ENCODE results near the gene KCNK16.
"Not testable (repeated sequence)": the region's sequence is repeated elsewhere in the genome, so short reads cannot be mapped to it uniquely, and the experiment has no call there.

Gene KCNK16

DNA sequence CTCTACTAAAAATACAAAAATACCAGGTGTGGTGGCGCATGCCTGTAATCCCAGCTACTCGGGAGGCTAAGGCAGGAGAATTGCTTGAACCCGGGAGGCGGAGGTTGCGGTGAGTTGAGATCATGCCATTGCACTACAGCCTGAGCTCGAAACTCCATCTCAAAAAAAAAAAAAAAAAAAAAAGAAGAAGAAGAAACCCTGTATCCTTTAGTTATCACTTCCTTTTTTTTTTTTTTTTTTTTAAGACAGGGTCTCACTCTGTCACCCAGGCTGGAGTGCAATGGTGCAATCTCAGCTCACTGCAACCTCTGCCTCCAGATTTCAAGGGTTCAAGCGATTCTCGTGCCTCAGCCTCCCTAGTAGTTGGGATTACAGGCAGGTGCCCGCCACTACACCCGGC, 35.9 kb downstream of the KCNK16 start:
- H3K4me3 ChIP-seq, H3K27ac ChIP-seq: not testable (repeated sequence)

GRCh38 chr6:39282774-39283173, 39.7 kb downstream of the KCNK16 start:
- no peak overlapping the region for H3K4me3 ChIP-seq
- no peak overlapping the region for H3K27ac ChIP-seq

GRCh38 chr6:39281312-39281980, 41.1 kb downstream of the KCNK16 start:
- Histone ChIP-seq H3K4me3 (no peak overlapping the region), H3K27ac (no peak overlapping the region)

GRCh38 chr6:39280247-39280731, 42.2 kb downstream of the KCNK16 start:
- peak overlapping the region in 1 of 21 experiments; percentile 17 for H3K27ac ChIP-seq
- no peak overlapping the region for H3K4me3 ChIP-seq

DNA sequence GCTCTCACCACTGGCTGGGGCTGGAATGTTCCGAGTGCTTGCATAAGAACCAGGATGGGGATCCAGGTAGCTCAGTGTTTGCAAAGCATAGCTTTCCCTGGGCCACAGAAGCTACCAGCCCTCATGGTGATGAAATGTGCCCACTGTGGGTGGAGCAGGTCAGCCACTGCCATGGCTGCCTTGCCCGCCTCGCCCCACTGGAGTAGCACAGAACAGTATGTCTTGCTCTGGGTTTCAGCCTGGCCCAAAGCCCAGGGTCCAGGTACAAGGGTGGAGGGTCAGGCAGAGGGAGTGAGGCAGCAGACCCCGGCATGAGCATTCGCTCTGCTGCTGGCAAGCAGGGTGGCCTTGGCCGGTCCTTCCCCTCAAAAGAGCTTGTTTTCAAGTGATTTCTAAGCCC, 43.0 kb downstream of the KCNK16 start:
- Histone ChIP-seq H3K27ac (peak overlapping the region in 1 of 21 experiments; percentile 28), H3K4me3 (no peak overlapping the region)

GRCh38 chr6:39276379-39276995, 46.0 kb downstream of the KCNK16 start:
- Histone ChIP-seq H3K27ac (no peak overlapping the region), H3K4me3 (no peak overlapping the region)

DNA sequence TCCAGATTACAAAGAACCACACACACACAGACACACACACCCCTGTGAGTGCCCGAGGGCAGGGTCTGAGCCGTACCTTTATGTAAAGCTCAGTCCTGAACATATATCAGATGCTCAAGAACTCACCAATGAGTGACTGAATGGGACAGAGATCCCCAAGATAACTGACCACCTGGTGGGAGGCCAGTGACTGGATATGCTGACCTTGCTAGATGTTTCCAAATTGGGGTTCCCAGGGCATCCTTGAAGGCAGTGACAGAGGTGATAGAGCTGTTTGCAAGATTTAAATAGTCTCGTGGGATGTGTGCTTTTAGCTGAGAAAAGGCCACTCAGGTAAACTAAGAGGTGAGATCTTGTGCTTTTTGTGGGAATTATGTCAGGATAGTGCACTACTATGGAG, 47.6 kb downstream of the KCNK16 start:
- H3K27ac ChIP-seq, result no peak overlapping the region

DNA sequence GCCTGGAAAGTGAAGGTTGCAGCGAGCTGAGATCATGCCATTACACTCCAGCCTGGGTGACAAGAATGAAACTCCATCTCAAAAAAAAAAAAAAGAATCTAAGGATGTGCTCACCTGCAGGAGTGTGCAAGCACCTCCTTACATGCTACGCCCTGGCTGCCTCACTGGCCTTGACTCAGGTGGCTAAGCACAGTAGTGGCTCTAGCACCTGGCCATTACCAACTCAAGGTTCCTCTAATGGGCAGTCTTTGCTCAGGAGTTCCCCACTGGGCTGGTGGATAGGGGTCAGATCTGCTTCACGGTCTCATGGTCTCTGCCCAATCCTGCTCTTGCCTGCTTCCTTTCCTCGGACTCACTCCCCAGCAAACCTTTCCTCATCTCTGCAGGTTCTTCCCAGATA, 48.0 kb downstream of the KCNK16 start:
- H3K27ac ChIP-seq, result no peak overlapping the region
- H3K4me3 ChIP-seq, result no peak overlapping the region

More for the DNA sequence above, 47.6 kb downstream of the KCNK16 start:
- no peak overlapping the region for H3K4me3 ChIP-seq

- Histone ChIP-seq H3K27ac (no peak overlapping the region), H3K4me3 (no peak overlapping the region)
These were observed 49.1 kb downstream of the KCNK16 start for GRCh38 chr6:39273406-39273821.

DNA sequence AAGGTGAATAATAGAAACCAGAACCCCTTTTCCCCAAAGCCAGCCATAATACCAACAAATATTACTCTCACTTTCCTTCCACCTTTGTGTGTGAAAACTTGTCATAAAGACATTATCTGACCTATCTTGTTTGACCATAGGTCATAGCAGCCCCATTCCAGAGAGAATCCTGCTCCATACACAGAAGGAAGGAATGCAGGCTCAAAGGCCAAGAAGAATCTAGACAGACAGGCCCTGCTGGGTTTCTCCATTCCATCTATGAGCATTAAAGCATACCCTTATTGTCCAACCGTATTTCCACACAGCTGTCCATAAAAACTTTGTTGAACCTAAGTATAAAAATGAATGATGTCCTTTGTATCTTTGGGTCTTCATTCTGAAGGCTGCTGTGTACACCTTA, 52.5 kb downstream of the KCNK16 start:
- H3K4me3 ChIP-seq, result no peak overlapping the region
- H3K27ac ChIP-seq, result no peak overlapping the region

- H3K27ac ChIP-seq, result no peak overlapping the region
These were observed 53.8 kb downstream of the KCNK16 start for GRCh38 chr6:39268721-39269120.

DNA sequence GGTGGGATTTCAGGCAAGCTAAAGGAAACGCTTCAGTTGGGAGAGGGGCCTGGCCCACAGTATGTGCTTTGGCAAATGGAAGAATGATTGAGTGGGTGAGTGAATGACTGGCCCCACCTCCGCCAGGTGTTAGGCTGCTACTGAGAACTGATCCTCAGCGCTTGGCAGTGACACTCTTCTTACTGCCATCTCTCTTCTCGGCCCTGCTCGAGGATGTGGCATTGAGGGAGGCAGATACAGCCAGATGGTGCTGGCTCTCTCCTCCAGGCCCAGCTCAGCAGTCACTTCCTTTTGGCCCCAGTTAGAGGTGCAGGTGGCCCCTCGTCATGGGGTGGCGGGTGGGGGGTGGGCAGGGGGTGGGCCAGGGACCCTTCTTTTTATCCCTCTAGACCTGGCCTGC, 54.3 kb downstream of the KCNK16 start:
- Histone ChIP-seq H3K4me3 (no peak overlapping the region), H3K27ac (no peak overlapping the region)

More at GRCh38 chr6:39268721-39269120, 53.8 kb downstream of the KCNK16 start:
- H3K4me3 ChIP-seq, result no peak overlapping the region

GRCh38 chr6:39266782-39267355, 55.6 kb downstream of the KCNK16 start:
- no peak overlapping the region for H3K27ac ChIP-seq
- H3K4me3 ChIP-seq, result no peak overlapping the region

GRCh38 chr6:39266375-39266774, 56.1 kb downstream of the KCNK16 start:
- Histone ChIP-seq H3K4me3 (no peak overlapping the region), H3K27ac (no peak overlapping the region)

Measured in skin epidermis (tissue), 12 donors.